ENCODE measurements around the gene PCNX1.
A peak's percentile ranks its signal among the peaks of the same experiment; 100 is the strongest.

Gene PCNX1

GRCh38 chr14:70907176-70907995, at the start of gene PCNX1:
Gene PCNX1 (plus strand): TSS chr14:70907459. CDS start chr14:70907851, 392 bp downstream.
- TF ChIP-seq YY1 (IDR thresholded peaks at IDR 0.05; ENCODE audit: low read depth): peak; percentile 85
- TF ChIP-seq, protein P1, sequence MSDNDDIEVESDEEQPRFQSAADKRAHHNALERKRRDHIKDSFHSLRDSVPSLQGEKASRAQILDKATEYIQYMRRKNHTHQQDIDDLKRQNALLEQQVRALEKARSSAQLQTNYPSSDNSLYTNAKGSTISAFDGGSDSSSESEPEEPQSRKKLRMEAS (IDR thresholded peaks at IDR 0.05): no peak
- TF ChIP-seq ZBTB7A (IDR thresholded peaks at IDR 0.05; ENCODE audit: low read depth): peak; percentile 67
- TF ChIP-seq NFIC (IDR thresholded peaks at IDR 0.05): no peak
- TF ChIP-seq EP300 (IDR thresholded peaks at IDR 0.05; ENCODE audit: borderline replicate concordance): no peak
- peak; percentile 42; the same call in 1 of the 2 replicates for TF ChIP-seq RAD21 (IDR thresholded peaks at IDR 0.05; ENCODE audit: low read depth)
- TF ChIP-seq TAF1 (IDR thresholded peaks at IDR 0.05; ENCODE audit: low read depth): peak; percentile 70
- TF ChIP-seq TEAD4 (IDR thresholded peaks at IDR 0.05): no peak

- no peak for TF ChIP-seq EP300 (IDR thresholded peaks at IDR 0.05; ENCODE audit: borderline replicate concordance)
- TF ChIP-seq, protein P1 (IDR thresholded peaks at IDR 0.05): no peak
These were observed 49.8 kb upstream of the PCNX1 start for GRCh38 chr14:70857496-70857890.

DNA sequence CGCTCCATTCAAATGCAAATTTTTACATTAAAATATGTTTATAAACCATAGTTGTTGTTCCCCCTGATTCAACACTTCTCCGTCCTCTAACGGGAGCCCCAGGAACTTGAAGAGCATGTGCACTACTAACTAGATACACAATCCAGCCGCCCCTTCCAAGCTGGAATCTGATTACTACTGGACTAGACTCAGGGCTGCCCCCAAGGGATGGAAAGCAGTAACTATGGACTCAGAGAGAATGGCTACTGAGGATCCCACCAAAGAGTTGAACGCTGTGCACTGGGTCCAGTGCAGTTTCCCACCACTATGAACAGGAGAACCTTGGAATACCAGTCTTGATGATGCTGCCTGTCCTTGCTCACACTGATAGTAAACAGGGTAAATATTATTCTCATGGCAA, 48.6 kb upstream of the PCNX1 start:
- no peak for TF ChIP-seq ZBTB7A (IDR thresholded peaks at IDR 0.05; ENCODE audit: low read depth)
- TF ChIP-seq CREB1 (IDR thresholded peaks at IDR 0.05; ENCODE audit: low read depth): no peak

DNA sequence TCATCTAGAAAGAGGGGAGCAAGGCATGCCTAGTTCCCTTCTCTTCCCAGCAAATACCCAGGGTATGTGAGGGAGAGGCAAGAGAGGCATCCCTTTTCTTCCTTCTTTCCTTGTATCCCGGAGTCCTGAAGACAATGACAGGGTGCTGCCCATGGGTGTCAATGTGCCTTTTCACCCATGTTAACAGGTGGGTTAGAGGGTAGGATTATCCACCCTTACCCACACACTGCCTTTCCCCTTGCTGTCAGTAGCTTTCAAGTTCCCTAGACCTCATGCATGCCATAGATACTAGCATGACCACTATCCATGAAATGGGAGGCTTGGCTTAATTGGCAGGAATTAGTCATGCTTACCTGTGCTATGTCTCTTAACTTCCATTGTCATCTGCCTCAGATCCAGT, 36.3 kb upstream of the PCNX1 start:
- no peak for TF ChIP-seq TAF1 (IDR thresholded peaks at IDR 0.05; ENCODE audit: low read depth)
- no peak for TF ChIP-seq CREB1 (IDR thresholded peaks at IDR 0.05; ENCODE audit: low read depth)
- no peak for TF ChIP-seq YY1 (IDR thresholded peaks at IDR 0.05; ENCODE audit: low read depth)
- no peak for TF ChIP-seq TCF12 (IDR thresholded peaks at IDR 0.05; ENCODE audit: low read depth)
- no peak for TF ChIP-seq RAD21 (IDR thresholded peaks at IDR 0.05; ENCODE audit: low read depth)
- no peak for TF ChIP-seq ZBTB7A (IDR thresholded peaks at IDR 0.05; ENCODE audit: low read depth)
- no peak for TF ChIP-seq FOXM1 (IDR thresholded peaks at IDR 0.05; ENCODE audit: borderline replicate concordance, low read depth)
- no peak for TF ChIP-seq EP300 (IDR thresholded peaks at IDR 0.05; ENCODE audit: borderline replicate concordance)
- TF ChIP-seq TEAD4 (IDR thresholded peaks at IDR 0.05): no peak
- no peak for TF ChIP-seq EGR1 (IDR thresholded peaks at IDR 0.05)
- TF ChIP-seq, protein P1 (IDR thresholded peaks at IDR 0.05): no peak
- no peak for TF ChIP-seq CEBPB (IDR thresholded peaks at IDR 0.05)
- TF ChIP-seq, protein P2, sequence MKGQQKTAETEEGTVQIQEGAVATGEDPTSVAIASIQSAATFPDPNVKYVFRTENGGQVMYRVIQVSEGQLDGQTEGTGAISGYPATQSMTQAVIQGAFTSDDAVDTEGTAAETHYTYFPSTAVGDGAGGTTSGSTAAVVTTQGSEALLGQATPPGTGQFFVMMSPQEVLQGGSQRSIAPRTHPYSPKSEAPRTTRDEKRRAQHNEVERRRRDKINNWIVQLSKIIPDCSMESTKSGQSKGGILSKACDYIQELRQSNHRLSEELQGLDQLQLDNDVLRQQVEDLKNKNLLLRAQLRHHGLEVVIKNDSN (IDR thresholded peaks at IDR 0.05): no peak
- TF ChIP-seq REST (IDR thresholded peaks at IDR 0.05; ENCODE audit: low read depth): no peak

DNA sequence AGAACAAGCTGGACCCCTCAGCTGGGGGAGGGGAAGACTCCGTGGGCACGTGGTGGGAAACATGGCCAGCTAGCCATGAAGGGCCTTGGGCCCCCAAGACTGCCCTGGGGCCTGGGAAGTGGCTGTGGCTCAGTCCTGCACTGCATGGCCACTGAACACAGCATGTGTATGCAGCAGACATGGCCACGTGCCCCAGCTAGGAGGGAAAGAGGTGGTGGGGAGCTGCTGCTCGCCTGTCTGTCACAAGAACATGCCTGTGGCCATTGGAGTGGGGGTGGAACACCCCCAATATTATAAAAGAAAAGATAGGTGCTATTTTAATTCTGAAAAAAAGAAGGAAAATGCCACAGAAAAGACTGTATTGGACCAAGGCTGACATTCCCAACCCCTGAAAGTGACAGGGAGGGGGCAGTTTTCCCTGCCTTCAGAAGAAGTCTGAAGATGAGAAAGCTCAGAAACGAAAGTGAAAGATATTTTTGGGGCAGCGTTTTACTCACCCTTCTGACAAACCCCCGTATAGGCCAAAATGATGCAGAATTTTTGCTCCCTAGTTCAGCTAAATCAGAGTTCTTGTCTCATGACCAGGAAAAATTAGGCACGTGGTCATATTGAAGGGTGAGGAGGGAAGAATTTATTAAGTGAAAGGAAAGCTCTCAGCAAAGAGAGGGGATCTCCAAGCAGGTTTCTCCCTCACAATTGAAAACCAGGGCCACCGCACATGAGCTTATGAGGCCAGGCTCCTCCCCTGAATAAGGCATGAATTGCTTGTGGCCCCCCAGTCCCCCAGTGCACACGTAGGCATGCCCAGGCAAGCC, 35.2 kb upstream of the PCNX1 start:
- no peak for TF ChIP-seq TCF12 (IDR thresholded peaks at IDR 0.05; ENCODE audit: low read depth)
- TF ChIP-seq, protein P1 (IDR thresholded peaks at IDR 0.05): no peak
- no peak for TF ChIP-seq TAF1 (IDR thresholded peaks at IDR 0.05; ENCODE audit: low read depth)

- no peak for TF ChIP-seq EP300 (IDR thresholded peaks at IDR 0.05; ENCODE audit: borderline replicate concordance)
- TF ChIP-seq, protein P1 (IDR thresholded peaks at IDR 0.05): no peak
- TF ChIP-seq NFIC (IDR thresholded peaks at IDR 0.05): no peak
- TF ChIP-seq RAD21 (IDR thresholded peaks at IDR 0.05; ENCODE audit: low read depth): no peak
- TF ChIP-seq CEBPB (IDR thresholded peaks at IDR 0.05): no peak
- no peak for TF ChIP-seq YY1 (IDR thresholded peaks at IDR 0.05; ENCODE audit: low read depth)
- TF ChIP-seq ZBTB7A (IDR thresholded peaks at IDR 0.05; ENCODE audit: low read depth): no peak
These were observed 34.6 kb upstream of the PCNX1 start for GRCh38 chr14:70872678-70873020.

DNA sequence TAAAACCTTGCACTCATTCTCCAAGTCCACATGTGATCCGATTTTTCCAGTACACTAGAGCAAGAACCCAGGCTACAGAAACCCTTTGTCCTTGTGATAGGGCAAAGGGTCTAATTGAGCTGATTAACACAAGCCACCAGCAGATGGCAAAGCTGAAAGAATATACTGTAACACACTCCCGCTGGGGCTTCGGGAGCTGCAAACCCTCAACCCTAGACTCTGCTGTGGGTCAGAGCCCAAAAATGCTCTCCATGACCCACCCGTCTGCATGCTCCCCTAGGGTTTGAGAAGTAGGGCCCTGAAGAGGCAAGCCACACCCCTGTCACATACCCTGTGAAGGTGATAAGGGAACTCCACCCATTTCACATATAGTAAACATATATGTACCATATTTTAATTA, 33.6 kb upstream of the PCNX1 start:
- TF ChIP-seq FOXM1 (IDR thresholded peaks at IDR 0.05; ENCODE audit: borderline replicate concordance, low read depth) (no peak), RAD21 (IDR thresholded peaks at IDR 0.05; ENCODE audit: low read depth) (no peak), TEAD4 (IDR thresholded peaks at IDR 0.05) (no peak), EP300 (IDR thresholded peaks at IDR 0.05; ENCODE audit: borderline replicate concordance) (no peak), ZBTB7A (IDR thresholded peaks at IDR 0.05; ENCODE audit: low read depth) (no peak), CREB1 (IDR thresholded peaks at IDR 0.05; ENCODE audit: low read depth) (no peak), TAF1 (IDR thresholded peaks at IDR 0.05; ENCODE audit: low read depth) (no peak), REST (IDR thresholded peaks at IDR 0.05; ENCODE audit: low read depth) (no peak), YY1 (IDR thresholded peaks at IDR 0.05; ENCODE audit: low read depth) (no peak), TCF12 (IDR thresholded peaks at IDR 0.05; ENCODE audit: low read depth) (no peak), EGR1 (IDR thresholded peaks at IDR 0.05) (no peak)
- TF ChIP-seq, protein P2 (IDR thresholded peaks at IDR 0.05): no peak
- TF ChIP-seq, protein P1 (IDR thresholded peaks at IDR 0.05): no peak

All from Ishikawa (cell line).